Stimulated activated naive CD8-positive, alpha-beta T cell treated with anti-CD3 and anti-CD28 coated beads, Interleukin-15, Interleukin-2, amounts not matched to agents 100 U/mL and 50 U/mL, for 24 hours (primary cell): ENCODE results near the gene ALOX5.
A peak's percentile ranks its signal among the peaks of the same experiment; 100 is the strongest.
"Not testable (repeated sequence)": the region's sequence is repeated elsewhere in the genome, so short reads cannot be mapped to it uniquely, and the experiment has no call there.

Experiments used
- ATAC-seq: fragments of 150-1000 bp; cut with Tn5 transposase; one replicate; pipeline ENCODE4 v1.10.0; 2021
- DNase-seq: peaks from one replicate; pipeline ENCODE4 v3.0.0; 2021

The ALOX5 gene

DNA sequence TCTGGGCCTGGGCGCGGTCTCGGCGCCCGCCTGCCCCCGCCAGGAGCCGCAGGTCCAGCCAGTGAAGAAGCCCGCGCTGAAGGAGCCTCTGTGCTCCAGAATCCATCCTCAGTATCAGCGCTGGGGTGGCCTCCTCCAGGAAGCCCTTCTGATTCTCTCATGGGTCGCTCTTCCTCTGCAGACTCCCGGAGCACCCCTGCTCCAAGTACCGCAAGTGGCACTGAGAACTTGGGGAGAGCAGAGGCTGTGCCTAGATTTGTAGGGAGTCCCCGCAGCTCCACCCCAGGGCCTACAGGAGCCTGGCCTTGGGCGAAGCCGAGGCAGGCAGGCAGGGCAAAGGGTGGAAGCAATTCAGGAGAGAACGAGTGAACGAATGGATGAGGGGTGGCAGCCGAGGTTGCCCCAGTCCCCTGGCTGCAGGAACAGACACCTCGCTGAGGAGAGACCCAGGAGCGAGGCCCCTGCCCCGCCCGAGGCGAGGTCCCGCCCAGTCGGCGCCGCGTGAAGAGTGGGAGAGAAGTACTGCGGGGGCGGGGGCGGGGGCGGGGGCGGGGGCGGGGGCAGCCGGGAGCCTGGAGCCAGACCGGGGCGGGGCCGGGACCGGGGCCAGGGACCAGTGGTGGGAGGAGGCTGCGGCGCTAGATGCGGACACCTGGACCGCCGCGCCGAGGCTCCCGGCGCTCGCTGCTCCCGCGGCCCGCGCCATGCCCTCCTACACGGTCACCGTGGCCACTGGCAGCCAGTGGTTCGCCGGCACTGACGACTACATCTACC, at the start of gene ALOX5:
ALOX5 (plus strand) TSS at position 641 of the 774 bp plus-strand sequence; CDS start at position 705, 64 bp downstream.
- peak; percentile 44 for DNase-seq
- ATAC-seq = peak; percentile 68

DNA sequence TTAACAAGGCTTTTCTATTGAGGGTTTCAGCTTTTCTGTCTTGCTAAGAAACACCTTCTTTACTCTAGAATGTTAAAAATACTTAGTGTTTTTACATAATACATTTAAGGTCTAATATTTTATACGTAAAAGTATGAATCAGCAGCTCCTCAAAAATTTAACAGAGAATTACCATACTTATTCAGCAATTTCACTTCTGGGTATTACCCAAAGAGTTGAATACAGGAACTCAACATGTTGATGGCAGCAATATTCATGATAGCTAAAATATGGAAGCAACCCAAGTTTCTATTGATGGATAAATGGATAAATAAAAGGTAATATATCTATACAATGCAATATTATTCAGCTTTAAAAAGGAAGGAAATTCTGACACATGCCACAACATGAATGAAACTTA, 48.9 kb upstream of the ALOX5 start:
- DNase-seq (no peak), ATAC-seq (no peak)

DNA sequence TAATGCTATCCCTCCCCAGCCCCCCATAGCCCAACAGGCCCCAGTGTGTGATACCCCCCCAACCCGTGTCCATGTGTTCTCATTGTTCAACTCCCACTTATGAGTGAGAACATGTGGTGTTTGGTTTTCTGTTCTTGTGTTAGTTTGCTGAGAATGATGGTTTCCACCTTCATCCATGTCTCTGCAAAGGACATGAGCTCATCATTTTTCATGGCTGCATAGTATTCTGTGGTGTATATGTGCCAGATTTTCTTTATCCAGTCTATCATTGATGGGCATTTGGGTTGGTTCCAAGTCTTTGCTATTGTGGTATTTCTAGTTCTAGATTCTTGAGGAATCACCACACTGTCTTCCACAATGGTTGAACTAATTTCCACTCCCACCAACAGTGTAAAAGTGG, 47.2 kb upstream of the ALOX5 start:
- ATAC-seq, DNase-seq: not testable (repeated sequence)

DNA sequence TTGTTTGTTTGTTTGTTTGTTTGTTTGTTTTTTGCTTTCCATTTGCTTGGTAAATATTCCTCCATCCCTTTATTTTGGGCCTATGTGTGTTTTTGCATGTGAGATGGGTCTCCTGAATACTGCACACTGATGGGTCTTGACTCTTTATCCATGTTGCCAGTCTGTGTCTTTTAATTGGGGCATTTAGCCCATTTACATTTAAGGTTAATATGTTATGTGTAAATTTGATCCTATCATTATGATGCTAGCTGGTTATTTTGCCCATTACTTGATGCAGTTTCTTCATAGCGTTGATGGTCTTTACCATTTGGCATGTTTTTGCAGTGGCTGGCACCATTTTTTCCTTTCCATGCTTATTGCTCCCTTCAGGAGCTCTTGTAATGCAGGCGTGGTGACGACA, 42.2 kb upstream of the ALOX5 start:
- not testable (repeated sequence) for DNase-seq, ATAC-seq

DNA sequence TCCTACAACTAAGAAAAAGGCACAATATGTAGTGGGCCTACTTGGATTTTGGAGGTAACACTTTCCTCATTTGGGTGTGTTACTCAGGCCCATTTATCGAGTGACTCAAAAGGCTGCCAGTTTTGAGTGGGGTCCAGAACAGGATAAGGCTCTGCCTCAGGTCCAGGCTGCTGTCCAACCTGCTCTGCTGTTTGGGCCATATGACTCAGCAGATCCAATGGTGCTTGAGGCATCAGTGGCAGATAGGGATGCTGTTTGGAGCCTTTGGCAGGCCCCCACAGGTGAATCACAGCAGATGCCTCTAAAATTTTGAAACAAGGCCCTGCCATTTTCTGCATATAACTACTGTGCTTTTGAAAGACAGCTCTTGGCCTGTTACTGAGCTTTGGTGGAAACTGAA, 34.1 kb upstream of the ALOX5 start:
- ATAC-seq = no peak
- DNase-seq = no peak

DNA sequence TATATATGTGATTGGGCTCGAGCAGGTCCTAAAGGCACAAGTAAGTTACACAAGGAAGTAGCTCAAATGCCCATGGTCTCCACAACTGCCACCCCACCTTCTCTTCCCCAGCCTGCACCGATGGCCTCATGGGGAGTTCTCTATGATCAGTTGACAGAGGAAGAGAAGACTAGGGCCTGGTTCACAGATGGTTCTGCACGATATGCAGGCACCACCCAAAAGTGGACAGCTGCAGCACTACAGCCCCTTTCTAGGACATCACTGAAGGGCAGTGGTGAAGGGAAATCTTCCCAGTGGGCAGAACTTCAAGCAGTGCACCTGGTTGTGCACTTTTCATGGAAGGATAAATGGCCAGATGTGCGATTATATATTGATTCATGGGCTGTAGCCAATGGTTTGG, 33.6 kb upstream of the ALOX5 start:
- not testable (repeated sequence) for ATAC-seq, DNase-seq

DNA sequence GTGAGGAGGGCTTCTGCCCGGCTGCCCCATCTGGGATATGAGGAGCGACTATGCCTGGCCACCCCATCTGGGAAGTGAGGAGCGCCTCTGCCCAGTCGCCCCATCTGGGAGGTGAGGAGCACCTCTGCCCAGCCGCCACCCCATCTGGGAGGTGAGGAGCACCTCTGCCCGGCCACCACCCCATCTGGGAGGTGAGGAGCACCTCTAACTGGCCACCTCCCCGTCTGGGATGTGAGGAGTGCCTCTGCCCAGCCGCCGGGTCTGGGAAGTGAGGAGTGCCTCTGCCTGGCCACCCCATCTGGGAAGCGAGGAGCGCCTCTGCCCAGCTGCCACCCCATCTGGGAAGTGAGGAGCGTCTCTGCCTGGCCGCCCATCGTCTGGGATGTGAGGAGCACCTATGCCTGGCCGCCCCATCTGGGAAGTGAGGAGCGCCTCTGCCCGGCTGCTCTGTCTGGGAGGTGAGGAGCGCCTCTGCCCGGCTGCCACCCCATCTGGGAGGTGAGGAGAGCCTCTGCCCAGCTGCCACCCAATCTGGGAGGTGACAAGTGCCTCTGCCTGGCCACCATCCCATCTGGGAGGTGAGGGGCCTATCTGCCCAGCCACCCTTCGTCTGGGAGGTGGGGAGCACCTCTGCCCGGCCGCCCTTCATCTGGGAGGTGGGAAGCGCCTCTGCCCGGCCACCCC, 27.2 kb upstream of the ALOX5 start:
- DNase-seq, ATAC-seq: not testable (repeated sequence)

DNA sequence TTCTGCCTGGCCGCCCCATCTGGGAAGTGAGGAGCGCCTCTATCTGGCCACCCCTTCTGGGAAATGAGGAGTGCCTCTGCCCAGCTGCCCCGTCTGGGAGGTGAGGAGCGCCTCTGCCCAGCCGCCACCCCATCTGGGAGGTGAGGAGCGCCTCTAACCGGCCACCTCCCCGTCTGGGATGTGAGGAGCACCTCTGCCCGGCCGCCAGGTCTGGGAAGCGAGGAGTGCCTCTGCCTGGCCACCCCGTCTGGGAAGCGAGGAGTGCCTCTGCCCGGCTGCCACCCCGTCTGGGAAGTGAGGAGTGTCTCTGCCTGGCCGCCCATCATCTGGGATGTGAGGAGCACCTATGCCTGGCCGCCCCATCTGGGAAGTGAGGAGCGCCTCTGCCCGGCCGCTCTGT, 26.6 kb upstream of the ALOX5 start:
- not testable (repeated sequence) for ATAC-seq, DNase-seq

DNA sequence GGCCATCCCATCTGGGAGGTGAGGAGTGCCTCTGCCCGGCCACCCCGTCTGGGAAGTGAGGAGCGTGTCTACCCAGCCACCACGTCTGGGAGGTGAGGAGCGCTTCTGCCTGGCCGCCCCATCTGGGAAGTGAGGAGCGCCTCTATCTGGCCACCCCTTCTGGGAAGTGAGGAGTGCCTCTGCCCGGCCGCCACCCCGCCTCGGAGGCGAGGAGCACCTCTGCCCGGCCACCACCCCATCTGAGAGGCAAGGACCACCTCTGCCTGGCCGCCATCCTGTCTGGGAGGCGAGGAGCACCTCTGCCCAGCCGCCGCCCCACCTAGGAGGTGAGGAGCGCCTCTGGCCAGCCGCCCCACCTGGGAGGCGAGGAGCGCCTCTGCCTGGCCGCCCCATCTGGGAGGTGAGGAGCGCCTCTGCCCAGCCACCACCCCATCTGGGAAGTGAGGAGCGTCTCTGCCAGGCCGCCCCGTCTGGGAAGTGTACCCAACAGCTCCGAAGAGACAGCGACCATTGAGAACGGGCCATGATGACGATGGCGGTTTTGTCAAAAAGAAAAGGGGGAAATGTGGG, 25.7 kb upstream of the ALOX5 start:
- DNase-seq, ATAC-seq: not testable (repeated sequence)

DNA sequence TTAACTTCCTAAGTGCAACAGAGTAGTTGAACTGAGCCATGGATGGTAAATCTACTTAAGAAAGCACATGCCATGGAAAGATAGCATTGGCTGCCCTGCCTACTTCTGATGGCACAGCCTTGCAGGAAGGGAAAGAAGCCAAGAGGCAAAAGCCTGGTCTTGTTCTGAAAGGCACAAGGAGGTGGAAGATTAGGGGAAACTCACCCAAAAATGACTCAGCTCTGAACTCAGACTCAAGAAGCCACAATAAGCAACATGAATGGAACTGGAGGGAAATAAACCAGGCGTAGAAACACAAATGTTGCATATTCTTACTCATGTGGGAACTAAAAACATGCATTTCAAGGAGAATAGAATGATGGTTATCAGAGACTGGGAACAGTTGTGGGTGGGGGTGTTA, 20.8 kb upstream of the ALOX5 start:
- ATAC-seq (peak; percentile 77), DNase-seq (no peak)

DNA sequence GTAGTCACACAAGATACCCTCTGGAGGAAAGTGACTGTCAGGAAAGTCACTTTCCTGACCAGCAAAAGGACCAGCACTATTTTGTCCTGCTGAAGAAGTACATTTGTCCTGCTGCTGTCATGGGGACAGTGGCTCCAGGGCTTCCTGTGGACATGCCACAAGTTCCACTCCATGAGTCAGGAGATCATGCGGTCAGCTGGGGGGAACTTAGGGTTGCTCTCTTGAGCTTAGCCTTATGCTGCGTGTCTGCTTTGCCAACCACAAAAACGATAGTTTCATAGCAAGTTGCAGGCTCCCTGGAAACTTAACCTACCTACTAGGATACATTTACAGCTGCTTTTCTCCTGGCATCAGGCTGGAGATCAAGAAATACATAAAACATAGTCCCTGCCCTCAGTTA, 19.8 kb upstream of the ALOX5 start:
- ATAC-seq = no peak
- DNase-seq = no peak

DNA sequence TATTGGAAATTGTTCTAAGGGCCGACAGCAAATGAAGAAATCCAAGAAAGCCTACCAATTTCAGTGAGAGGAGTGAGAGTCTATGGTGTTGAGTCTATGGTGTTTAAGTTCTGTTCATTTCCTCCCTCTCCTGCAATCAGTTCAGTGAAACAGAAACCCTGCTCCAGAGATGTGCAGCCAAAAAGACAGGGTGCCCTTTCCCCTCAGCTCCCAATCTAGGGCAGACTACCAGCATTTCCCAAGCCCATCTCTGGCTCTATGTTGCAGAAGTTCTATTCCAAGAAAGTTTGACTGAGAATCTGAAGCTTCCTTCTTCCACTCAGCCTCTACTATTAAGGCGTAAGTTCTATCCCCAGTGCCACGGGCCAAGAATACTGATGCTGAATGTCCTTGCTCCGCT, 18.5 kb upstream of the ALOX5 start:
- ATAC-seq = no peak
- DNase-seq = no peak

DNA sequence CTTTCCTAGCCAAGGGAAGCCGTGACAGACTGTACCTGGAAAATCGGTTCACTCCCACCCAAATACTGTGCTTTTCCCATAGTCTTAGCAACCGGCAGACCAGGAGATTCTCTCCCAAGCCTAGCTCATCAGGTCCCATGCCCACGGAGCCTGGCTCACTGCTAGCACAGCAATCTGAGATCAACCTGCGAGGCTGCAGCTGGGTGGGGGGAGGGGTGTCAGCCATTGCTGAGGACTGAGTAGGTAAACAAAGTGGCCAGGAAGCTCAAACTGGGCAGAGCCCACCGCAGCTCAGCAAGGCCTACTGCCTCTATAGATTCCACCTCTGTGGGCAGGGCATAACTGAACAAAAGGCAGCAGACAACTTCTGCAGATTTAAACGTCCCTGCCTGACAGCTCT, 15.1 kb upstream of the ALOX5 start:
- not testable (repeated sequence) for DNase-seq, ATAC-seq

DNA sequence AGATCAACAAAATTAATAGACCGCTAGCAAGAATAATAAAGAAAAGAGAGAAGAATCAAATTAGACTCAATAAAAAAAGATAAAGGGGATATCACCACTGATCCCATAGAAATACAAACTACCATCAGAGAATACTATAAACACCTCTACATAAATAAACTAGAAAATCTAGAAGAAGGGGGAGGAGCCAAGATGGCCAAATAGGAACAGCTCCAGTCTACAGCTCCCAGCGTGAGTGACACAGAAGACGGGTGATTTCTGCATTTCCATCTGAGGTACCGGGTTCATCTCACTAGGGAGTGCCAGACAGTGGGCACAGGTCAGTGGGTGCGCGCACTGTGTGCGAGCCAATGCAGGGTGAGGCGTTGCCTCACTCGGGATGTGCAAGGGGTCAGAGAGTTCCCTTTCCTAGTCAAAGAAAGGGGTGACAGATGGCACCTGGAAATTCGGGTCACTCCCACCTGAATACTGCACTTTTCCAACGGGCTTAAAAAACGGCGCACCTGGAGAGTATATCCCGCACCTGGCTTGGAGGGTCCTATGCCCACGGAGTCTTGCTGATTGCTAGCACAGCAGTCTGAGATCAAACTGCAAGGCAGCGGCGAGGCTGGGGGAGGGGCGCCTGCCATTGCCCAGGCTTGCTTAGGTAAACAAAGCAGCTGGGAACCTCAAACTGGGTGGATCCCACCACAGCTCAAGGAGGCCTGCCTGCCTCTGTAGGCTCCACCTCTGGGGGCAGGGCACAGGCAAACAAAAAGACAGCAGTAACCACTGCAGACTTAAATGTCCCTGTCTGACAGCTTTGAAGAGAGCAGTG, 11.8 kb upstream of the ALOX5 start:
- ATAC-seq, DNase-seq: not testable (repeated sequence)

DNA sequence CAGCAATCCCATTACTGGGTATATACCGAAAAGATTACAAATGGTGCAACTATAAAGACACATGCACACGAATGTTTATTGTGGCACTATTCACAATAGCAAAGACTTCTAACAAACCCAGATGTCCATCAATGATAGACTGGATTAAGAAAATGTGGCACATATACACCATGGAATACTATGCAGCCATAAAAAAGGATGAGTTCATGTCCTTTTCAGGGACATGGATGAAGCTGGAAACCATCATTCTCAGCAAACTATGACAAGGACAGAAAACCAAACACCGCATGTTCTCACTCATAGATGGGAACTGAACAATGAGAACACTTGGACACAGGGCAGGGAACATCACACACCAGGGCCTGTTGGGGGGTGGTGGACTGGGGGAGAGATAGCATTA, 6.4 kb upstream of the ALOX5 start:
- DNase-seq = not testable (repeated sequence)

DNA sequence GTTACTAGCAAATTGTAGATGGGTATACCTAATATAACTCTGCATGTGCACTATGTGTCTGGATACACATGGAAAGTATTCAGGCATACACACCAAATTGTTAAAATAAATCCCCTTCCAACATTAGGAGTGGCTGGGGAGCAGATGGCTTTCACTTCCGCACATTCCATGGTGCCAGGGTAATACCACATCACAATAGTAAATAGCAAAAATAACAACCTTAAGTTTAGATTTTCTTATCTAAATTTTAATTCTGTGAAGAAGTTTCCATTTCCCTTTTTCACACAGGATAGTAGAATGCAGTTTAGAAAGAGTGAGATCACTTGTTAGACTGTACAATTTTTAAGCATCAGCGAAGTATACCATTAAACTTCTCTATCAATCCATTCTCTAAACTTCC, 5.8 kb upstream of the ALOX5 start:
- no peak for ATAC-seq
- no peak for DNase-seq

More for the DNA sequence above, 6.4 kb upstream of the ALOX5 start:
- ATAC-seq = not testable (repeated sequence)

DNA sequence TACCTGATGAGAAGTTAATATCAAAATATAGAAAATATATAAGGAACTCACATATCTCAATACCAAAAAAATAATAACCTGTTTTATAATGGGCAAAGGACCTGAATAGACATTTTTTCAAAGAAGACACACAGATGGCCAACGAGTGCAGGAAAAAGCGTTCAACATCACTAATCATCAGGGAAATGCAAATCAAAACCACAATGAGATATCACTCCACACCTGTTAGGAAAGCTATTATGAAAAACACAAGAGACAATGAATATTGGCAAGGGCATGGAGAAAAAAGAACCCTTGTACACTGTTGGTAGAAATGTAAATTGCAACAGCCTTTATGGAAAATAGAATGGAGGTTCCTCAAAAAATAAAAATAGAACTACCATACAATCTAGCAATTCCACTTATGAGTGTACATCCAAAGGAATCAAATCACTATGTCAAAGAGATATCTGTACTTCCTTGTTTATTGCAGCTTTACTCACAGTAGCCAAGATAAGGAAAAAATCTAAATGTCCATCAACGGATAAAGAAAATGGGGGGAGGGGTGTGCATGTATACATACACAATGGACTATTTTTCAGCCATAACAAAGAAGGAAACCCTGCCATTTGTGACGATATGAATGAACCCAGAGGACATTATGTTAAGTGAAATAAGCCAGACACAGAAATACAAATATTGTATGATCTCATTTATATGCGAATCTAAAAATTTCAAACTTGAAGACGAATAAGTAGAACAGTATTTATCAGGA, 3.6 kb upstream of the ALOX5 start:
- no peak for ATAC-seq
- DNase-seq = no peak

DNA sequence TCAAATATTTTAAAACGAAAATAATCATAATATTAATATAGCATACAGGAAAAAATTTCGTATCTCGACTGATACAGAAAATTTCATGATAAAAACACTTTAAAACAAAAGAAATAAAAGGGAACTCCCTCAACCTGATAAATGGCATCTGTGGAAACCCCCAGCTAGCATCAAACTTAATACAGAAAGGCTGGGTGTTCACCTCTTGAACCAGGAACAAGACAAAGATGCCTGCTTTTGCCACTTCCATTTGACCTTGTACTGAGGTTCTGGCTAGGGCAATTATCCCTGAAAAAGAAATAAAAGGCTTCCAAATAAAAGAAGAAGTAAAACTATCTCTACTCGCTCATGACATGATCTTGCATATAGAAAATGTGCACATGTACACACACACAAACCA, 2.5 kb upstream of the ALOX5 start:
- ATAC-seq (no peak), DNase-seq (no peak)

DNA sequence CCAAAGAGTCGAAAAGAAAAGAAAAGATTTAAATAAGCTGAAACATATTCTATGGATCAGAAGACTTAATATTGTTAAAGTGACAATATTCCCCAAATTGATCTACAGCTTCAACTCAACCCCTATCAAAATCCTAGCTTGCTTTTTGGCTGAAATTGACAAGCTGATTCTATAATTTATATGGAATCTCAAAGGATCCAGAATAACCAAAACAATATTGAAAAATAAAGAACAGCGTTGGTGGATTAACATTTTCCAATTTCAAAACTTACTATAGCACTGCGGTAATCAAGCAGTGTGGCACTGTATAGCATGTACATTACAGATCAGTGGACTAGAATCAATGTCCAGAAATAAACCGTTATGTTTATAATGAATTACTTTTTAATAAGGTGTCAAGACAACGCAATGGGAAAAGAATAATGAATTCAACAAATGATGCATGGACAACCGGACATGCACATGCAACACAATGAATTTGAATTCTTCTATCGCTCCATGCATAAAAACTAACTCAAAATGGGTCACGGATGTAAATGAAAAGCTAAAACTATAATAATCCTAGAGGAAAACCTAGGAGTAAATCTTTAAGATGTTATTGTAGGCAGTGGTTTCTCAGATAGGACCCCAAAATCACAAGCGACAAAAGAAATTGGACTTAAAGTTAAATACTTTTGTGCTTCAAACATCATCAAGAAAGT, 1.6 kb upstream of the ALOX5 start:
- no peak for DNase-seq
- ATAC-seq = no peak

DNA sequence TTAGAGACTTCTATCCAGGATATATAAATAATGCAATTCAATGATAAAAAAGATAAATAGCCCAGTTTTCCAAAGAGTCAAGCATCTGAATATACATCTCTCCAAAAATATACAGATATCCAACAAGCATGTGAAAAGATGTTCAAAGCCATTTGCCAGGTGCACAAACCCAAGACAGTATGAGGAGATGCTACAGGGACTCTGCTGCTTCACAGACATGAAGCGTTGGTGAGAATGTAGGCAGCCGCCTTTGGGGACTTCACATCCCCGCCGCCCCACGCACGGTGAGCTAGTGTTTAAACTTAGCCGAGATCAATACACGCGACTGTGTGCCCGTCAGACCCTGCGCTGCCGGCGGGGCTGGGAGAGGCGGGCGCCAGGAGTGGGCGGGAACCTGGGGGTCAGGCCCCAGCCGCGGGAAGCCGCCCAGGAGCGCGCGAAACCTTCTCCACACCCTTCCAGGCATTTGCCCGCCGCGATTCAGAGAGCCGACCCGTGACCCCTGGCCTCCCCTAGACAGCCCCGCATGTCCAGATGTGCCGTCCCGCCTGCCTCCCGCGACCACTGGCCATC, 927 bp upstream of the ALOX5 start:
- peak; percentile 12 for ATAC-seq
- peak; percentile 43 for DNase-seq
